BLaER1 (cell line): ENCODE data around the gene ZNHIT2.

Experiments used
- H3K27ac ChIP-seq: shearing (Covaris generic); formaldehyde crosslinking; 2 replicates; pipeline ENCODE4 v1.8.1; 2022
- H3K27me3 ChIP-seq: shearing (Covaris generic); formaldehyde crosslinking; 2 replicates; pipeline ENCODE4 v1.8.1; 2022
- H3K36me3 ChIP-seq: shearing (Covaris generic); formaldehyde crosslinking; 2 replicates; pipeline ENCODE4 v1.8.1; 2022
- H3K4me1 ChIP-seq: shearing (Covaris generic); formaldehyde crosslinking; 2 replicates; pipeline ENCODE4 v1.8.1; 2022
- H3K4me2 ChIP-seq: shearing (Covaris generic); formaldehyde crosslinking; 2 replicates; pipeline ENCODE4 v1.8.1; 2022
- H3K4me3 ChIP-seq: shearing (Covaris generic); formaldehyde crosslinking; 2 replicates; pipeline ENCODE4 v1.8.1; 2022
- H3K9ac ChIP-seq: shearing (Covaris generic); formaldehyde crosslinking; 2 replicates; pipeline ENCODE4 v1.8.1; 2022
- H3K9me3 ChIP-seq: shearing (Covaris generic); formaldehyde crosslinking; 2 replicates; pipeline ENCODE4 v1.8.1; 2022
- H4K20me1 ChIP-seq: shearing (Covaris generic); formaldehyde crosslinking; 2 replicates; pipeline ENCODE4 v1.8.1; 2022
- Cebpa-rat ChIP-seq: shearing (Covaris generic); IDR thresholded peaks from 2 replicates; pipeline ENCODE4 v1.8.1; 2022

Gene ZNHIT2

DNA sequence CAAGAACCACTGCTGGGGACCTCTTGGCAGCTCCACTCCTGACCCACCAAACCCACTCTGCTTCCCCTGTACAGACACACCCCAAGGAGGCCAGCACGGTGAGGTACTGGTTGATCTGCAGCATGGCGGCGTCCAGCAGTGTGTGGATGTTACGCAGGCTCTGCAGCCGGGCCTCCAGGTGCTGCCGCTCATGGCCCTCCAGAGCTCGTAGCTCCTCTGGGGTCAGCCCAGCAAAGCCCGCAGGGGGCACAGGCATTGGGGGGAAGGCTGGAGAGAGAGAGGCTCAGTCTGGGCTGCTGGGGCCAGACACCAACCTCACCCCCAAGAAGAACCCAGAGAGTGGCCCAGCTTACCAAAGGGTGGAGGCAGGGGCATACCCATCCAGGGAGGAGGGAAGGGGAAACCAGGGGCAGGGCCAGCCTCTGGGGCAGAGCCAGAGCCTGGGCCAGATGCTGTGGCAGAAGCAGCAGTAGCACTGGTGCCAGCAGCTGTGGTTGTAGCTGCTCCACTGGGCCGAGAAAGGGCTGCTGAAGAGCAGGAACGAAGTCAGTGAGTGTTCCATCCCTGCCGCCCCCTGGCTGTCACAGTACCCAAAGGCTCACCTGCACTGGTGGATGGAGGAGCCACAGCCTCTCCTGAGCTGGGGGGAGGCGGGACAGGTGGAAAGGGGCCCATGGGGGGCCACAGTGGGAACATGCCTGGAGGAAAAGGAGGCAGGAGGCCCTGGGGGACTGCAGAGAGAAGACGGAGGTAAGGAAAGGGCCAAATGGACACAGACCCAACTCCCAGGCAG, 12.3 kb upstream of the ZNHIT2 start:
- TF ChIP-seq Cebpa-rat: no peak
- H3K4me1 ChIP-seq: peaks cover 49% of the 10 kb centered on the region
- peak overlapping the region; percentile 52 for H3K4me3 ChIP-seq
- peak overlapping the region; percentile 70 for H3K9ac ChIP-seq
- no peaks in the 10 kb centered on the region for H3K27me3 ChIP-seq
- peaks cover 83% of the 10 kb centered on the region for H3K36me3 ChIP-seq
- H3K4me2 ChIP-seq: peak overlapping the region; percentile 99
- peak overlapping the region; percentile 78 for H3K27ac ChIP-seq
- no peaks in the 10 kb centered on the region for H3K9me3 ChIP-seq
- peaks cover 49% of the 10 kb centered on the region for H4K20me1 ChIP-seq

GRCh38 chr11:65128182-65129145, 11.0 kb upstream of the ZNHIT2 start:
- H3K4me2 ChIP-seq: 0 out of 2 replicates have a peak overlapping the region, but pooled peaks have one; percentile 99

GRCh38 chr11:65127473-65128181, 10.1 kb upstream of the ZNHIT2 start:
- H3K27me3 ChIP-seq: no peaks in the 10 kb centered on the region
- peaks cover 42% of the 10 kb centered on the region for H4K20me1 ChIP-seq
- no peaks in the 10 kb centered on the region for H3K9me3 ChIP-seq
- no peak overlapping the region for H3K4me3 ChIP-seq
- peaks cover 85% of the 10 kb centered on the region for H3K36me3 ChIP-seq
- no peak overlapping the region for H3K4me2 ChIP-seq
- peaks cover 68% of the 10 kb centered on the region for H3K4me1 ChIP-seq
- H3K27ac ChIP-seq: peak overlapping the region; percentile 44; the same call in 1 of the 2 replicates
- no peak for TF ChIP-seq Cebpa-rat
- H3K9ac ChIP-seq: 0 out of 2 replicates have a peak overlapping the region, but pooled peaks have one; percentile 50

More at GRCh38 chr11:65128182-65129145, 11.0 kb upstream of the ZNHIT2 start:
- H3K9ac ChIP-seq: 0 out of 2 replicates have a peak overlapping the region, but pooled peaks have one; percentile 50
- H4K20me1 ChIP-seq: peaks cover 42% of the 10 kb centered on the region
- H3K27ac ChIP-seq: peak overlapping the region; percentile 78
- H3K4me3 ChIP-seq: no peak overlapping the region
- peaks cover 93% of the 10 kb centered on the region for H3K36me3 ChIP-seq
- TF ChIP-seq Cebpa-rat: no peak
- H3K27me3 ChIP-seq: no peaks in the 10 kb centered on the region
- H3K9me3 ChIP-seq: no peaks in the 10 kb centered on the region
- peaks cover 61% of the 10 kb centered on the region for H3K4me1 ChIP-seq

- H3K4me3 ChIP-seq: no peak overlapping the region
- H3K4me2 ChIP-seq: no peak overlapping the region
- H3K9me3 ChIP-seq: no peaks in the 10 kb centered on the region
- H4K20me1 ChIP-seq: peaks cover 42% of the 10 kb centered on the region
- peaks cover 77% of the 10 kb centered on the region for H3K36me3 ChIP-seq
- H3K27me3 ChIP-seq: no peaks in the 10 kb centered on the region
- peaks cover 61% of the 10 kb centered on the region for H3K4me1 ChIP-seq
- no peak overlapping the region for H3K9ac ChIP-seq
- H3K27ac ChIP-seq: no peak overlapping the region
- no peak for TF ChIP-seq Cebpa-rat
Observed at GRCh38 chr11:65126624-65127274, 9.2 kb upstream of the ZNHIT2 start.

DNA sequence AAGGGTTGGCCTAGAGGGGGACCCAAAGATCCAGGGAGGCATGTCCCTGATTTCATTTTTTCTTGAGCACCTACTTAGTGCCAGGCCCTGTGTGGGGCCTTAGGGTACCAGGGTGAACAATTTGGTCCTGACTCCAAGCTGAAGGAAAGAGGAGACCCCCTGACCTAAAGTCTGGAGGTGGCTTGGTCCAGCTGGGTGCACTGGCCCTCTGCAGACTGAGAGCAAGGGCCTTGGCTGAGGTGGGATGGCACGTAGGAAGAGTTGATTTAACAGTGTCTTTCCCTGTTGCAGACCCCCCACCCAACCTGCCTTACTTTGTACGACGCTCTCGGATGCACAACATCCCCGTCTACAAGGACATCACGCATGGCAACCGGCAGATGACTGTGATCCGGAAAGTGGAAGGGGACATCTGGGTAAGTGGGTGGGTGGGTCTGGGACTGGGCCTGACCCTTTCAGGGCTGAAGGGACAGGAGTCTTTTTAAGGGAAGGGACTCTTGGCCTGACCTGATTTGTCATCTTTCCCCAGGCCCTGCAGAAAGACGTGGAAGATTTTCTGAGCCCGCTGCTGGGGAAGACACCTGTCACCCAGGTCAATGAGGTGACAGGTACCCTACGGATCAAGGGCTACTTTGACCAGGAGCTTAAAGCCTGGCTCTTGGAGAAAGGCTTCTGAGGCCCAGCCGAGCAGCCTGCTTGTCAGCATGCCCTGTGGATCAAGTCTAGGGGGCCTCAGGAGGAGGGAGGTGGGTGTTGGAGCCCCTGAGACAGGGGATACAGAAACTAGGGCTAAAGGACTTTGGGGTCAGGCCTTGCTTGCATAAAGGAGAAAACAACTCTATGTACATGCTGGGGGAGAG, 7.9 kb upstream of the ZNHIT2 start:
- H4K20me1 ChIP-seq: peaks cover 54% of the 10 kb centered on the region
- no peaks in the 10 kb centered on the region for H3K9me3 ChIP-seq
- H3K36me3 ChIP-seq: peaks cover 73% of the 10 kb centered on the region
- TF ChIP-seq Cebpa-rat: no peak
- peaks cover 57% of the 10 kb centered on the region for H3K4me1 ChIP-seq
- H3K4me3 ChIP-seq: no peak overlapping the region
- H3K27me3 ChIP-seq: no peaks in the 10 kb centered on the region
- no peak overlapping the region for H3K9ac ChIP-seq
- no peak overlapping the region for H3K27ac ChIP-seq
- H3K4me2 ChIP-seq: no peak overlapping the region

DNA sequence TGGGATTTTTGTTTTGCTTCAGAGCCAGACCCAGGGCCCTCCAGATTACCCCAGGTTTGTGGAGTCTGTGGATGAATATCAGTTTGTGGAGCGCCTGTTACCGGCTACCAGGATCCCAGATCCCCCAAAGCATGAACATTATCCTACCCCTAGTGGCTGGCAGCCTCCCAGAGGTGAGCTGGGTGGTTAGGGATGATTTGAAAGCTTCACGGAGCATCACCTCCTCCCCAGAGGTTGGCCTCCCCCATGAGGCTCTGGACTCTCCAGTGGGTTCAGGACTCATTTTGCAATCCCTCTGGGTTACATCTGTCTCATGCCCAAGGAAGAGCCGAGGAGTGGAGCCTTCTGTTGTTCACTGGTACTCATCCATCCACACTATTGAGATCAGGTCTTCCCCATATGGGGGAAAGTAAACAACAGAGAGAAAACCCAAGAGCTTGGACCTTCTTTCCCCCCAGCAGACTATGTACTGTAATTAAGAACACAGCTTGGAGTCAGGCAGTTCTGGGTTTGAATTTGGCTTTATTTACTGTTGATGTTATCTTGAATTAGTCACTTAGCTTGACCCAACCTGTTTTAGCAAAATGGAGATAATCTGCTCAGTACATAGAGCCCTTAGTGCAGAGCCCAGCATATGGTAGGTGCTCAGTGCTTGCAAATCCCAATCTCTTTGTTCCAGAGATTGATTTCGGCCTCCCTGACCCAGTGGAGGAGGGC, 7.1 kb upstream of the ZNHIT2 start:
- Histone ChIP-seq H3K27ac (no peak overlapping the region), H3K9me3 (no peaks in the 10 kb centered on the region), H3K4me2 (no peak overlapping the region), H3K27me3 (no peaks in the 10 kb centered on the region), H3K4me3 (no peak overlapping the region), H3K9ac (no peak overlapping the region), H4K20me1 (peaks cover 54% of the 10 kb centered on the region), H3K36me3 (peaks cover 73% of the 10 kb centered on the region), H3K4me1 (peaks cover 57% of the 10 kb centered on the region)
- TF ChIP-seq Cebpa-rat: no peak

DNA sequence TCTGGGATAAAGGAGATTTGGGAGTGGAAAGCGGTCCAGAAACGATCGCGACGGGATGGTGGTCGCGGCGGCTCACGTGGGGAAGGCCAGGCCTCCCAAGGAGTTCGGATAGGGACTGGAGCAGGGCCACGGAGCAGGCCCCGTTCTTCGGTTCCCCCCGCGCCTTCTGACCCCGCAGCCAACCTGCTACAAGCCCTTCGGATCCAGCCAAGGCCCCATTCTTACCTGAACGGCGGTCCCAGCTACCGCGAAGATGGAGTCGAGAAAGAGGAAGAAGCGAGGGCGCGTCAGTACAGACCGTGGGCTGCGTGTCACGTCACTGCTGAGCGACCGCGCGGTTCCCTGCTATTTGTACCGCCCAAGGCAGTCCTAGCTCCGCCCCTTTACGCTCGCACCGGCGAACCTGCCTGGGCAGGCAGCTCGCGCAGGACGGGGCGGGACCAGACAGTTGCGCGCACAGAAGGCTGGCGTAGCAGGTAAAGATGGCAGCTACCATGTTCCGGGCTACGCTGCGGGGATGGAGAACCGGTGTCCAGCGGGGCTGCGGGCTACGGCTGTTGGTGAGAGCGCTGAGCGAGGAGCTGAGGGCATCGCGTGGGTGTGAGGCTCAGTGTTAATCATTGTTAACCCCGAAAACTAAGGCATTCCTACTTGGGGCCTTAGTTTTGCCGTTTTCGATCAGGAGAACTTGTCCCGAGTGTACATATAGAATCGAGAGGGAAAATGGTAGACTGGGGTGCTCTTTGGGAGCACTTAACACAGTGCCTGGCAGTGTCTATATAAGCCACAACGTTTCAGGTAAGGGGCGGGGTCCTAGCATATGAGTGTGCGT, 4.6 kb upstream of the ZNHIT2 start, which contains the start of the genes FAU and MRPL49:
Gene FAU (minus strand): TSS at position 270 of the 832 bp plus-strand sequence. CDS start 321 bp downstream, outside the sequence.
Gene MRPL49 (plus strand): TSS at position 457 of the 832 bp plus-strand sequence. CDS start 26 bp downstream, at position 483.
- peaks cover 57% of the 10 kb centered on the region for H3K4me1 ChIP-seq
- no peak for TF ChIP-seq Cebpa-rat
- H3K9ac ChIP-seq: peak within 1 kb of the TSS; percentile 97
- H3K4me2 ChIP-seq: peak within 1 kb of the TSS; percentile 89
- H3K9me3 ChIP-seq: no peaks in the 10 kb centered on the region
- peaks cover 66% of the 10 kb centered on the region for H3K36me3 ChIP-seq
- H4K20me1 ChIP-seq: peaks cover 46% of the 10 kb centered on the region
- H3K27me3 ChIP-seq: no peaks in the 10 kb centered on the region
- H3K27ac ChIP-seq: peak within 1 kb of the TSS; percentile 94
- peak within 1 kb of the TSS; percentile 91 for H3K4me3 ChIP-seq
